Suprapubic skin (tissue), 4 donors: ENCODE data around the gene SCN5A.

Source experiments
- CTCF ChIP-seq, 2 donors: fragments of 200-600 bp in 1 of 2; fragments of 450-650 bp in 1 of 2; sonication (generic) in 1 of 2; IDR thresholded peaks; one replicate each; pipeline ENCODE4 v1.5.1; 2016 to 2019; ENCODE audit warnings: antibody characterized with exemption in 2 of 2, mild to moderate bottlenecking in 1 of 2, moderate library complexity in 1 of 2
- POLR2A ChIP-seq, 2 donors: fragments of 450-650 bp; IDR thresholded peaks; one replicate each; pipeline ENCODE4 v1.6.1; 2017; ENCODE audit warnings: antibody characterized with exemption in 2 of 2, mild to moderate bottlenecking in 2 of 2, moderate library complexity in 2 of 2
- POLR2AphosphoS5 ChIP-seq, 3 donors: sonication (generic); formaldehyde crosslinking; IDR thresholded peaks; one replicate each; pipeline ENCODE4 v1.6.1; 2017; ENCODE audit warnings: antibody characterized with exemption in 3 of 3

DNA sequence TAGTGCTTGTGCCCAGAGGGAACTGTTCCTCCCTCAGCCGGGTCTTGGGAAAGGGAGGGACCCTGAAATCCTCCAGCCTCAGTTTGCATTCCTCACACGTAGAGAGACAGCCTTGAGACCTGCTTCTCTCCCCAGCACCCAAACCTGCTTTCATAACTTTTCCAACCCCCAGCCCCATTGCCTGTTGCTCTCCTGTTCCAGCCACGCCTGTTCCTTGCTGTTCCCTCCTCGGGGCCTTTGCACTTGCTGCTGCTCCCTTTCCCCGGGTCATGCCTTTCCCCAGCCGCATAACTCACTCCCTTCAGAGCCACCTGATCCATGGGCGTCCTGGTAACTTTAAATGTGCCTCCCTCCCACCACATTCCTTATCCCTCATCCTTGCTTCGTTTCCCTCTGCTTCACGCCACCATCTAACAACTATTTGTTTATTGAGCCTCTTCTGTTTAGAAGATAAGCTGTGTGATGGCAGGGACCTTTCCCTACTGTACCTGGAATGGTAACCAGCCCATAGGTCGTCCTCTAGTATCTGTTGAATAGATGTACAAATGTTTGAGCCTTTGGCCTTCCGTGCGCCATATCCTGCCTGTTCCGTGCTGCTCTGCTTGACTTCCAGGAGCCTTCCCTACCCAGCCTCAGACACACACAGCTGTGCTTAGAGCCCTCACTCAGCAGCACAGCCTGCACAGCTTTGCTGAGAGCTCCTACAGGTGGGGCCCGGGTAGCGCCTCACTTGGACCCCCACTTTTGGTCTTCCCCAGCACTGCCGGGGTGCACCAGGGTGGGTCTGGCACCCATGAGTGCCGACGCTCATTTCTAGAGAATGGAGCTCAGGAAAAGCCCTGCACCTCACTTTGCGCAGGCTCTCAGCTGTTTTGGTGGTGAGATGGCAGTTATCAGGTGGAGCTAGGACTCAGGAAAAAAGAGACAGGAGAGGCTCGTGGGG is 60.2 kb downstream of the SCN5A start:
- no peak for TF ChIP-seq CTCF (IDR thresholded peaks at IDR 0.05)
- no peak for TF ChIP-seq POLR2A (IDR thresholded peaks at IDR 0.05)
- no peak for TF ChIP-seq POLR2AphosphoS5 (IDR thresholded peaks at IDR 0.05)
